Myometrial cell (primary cell): Measurements from ENCODE around the gene CHAC2. TPM values are rescaled to one million over a fixed set of nuclear protein-coding genes. Genes with fewer than 3 reads are reported as not detected.

Source experiments
- total RNA-seq: library from RNA; depleted of rRNA; stranded (reverse); fragments of >200 nt; gene quantifications from 2 replicates; pipeline ENCODE4 v1.2.3, GENCODE V29; 2015

The CHAC2 gene
- total RNA-seq: 8.4 and 11.3 TPM in 2 replicates

GRCh38 chr2:53767405-53768241 is at the start of gene CHAC2:
Gene CHAC2 (plus strand): TSS chr2:53767804. CDS start chr2:53767887, 83 bp downstream.

GRCh38 chr2:53786705-53787613 is 19.4 kb downstream of the CHAC2 start, which contains the start of the genes ASB3 and ERLEC1:
Gene ASB3 (minus strand): TSS chr2:53786953. CDS start chr2:53765572, 21,381 bp downstream.
Gene ERLEC1 (plus strand): TSS chr2:53787044. CDS start chr2:53787211, 167 bp downstream.

Other genes starting within 250 kb of the CHAC2 start
- gene ASB3, start 19.1 kb downstream of the CHAC2 start, total RNA-seq: 13.3 and 22.2 TPM in 2 replicates
- 100 and 110 TPM in 2 replicates for gene ERLEC1, start 19.2 kb downstream of the CHAC2 start, total RNA-seq
- gene GPR75, start 92.2 kb downstream of the CHAC2 start, total RNA-seq: 1.4 and 1.8 TPM in 2 replicates
- 27.1 and 32.8 TPM in 2 replicates for gene PSME4, start 203.2 kb downstream of the CHAC2 start, total RNA-seq